Islet precursor cell (in vitro differentiated cells): ENCODE results near the gene PRSS21.
A peak's percentile ranks its signal among the peaks of the same experiment; 100 is the strongest.

ENCODE experiments used
- DNase-seq: peaks from one replicate; pipeline ENCODE4 v3.0.0-alpha.2; 2018

Gene PRSS21

GRCh38 chr16:2846511-2847310 lies 29.7 kb downstream of the PRSS21 start:
- peak; percentile 37 for DNase-seq

DNA sequence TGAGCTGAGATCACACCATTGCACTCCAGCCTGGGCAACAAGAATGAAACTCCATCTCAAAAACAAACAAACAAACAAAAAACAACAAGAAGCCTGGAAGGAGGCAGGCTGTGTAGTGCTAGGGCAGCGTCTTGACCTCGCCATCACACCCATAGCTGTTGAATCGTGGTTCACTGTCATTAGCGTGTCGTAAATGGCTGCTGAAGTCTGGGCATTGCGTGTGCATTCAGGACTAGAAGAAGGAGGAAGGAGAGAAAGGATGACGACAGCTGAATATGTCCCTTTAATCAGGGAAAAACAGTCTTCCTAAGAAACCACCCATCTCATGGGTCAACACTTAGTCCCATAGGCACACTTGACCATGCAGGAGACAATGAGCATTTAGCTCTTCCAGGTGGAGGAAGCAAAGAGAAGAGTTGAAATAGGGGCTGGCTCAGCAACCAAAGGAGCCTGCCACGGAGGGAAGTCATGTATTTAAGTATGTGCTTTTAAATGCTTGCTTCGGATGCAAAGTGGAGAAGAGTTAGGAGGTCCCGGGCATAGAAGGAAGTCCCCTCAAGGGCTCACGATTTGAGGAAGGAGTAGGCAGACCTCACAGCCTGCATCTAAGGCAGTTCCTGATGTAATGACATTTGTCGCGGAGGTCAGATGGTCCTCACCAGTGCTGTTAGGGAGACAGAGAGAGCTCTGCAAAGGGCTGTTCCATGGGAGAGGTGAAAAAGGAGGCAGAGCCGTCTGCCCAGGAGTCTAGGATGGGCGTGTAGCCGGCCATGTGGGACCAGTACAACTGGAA lies 32.1 kb downstream of the PRSS21 start:
- peak; percentile 50 for DNase-seq

GRCh38 chr16:2852003-2852730 lies 35.1 kb downstream of the PRSS21 start:
- no peak for DNase-seq

- no peak for DNase-seq
Observed at GRCh38 chr16:2852731-2853507, 35.9 kb downstream of the PRSS21 start.

GRCh38 chr16:2853531-2854073 lies 36.6 kb downstream of the PRSS21 start:
- no peak for DNase-seq

DNA sequence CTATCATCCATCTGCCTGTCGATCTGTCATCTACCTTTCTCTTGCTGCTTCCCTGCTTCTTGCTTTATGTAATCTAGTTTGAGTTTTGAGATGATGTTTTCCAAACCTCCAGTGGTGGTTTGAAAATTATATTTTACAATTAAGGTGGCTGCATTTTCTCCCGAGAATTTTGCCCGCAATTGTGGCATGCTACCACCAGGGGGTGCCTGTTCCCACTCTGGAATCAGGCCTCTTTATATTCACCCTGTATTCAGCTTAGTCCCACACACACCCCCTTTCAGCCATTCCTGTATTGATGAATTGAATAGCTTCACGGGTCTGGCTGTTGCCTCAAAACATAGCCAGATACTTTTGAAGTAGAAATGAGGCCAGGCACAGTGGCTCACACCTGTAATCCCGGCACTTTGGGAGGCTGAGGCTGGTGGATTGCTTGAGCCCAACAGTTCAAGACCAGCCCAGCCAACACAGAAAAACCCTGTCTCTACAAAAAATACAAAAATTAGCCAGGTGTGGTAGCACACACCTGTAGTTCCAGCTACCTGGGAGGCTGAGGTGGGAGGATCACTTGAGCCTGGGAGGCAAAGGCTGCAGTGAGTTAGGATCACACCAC lies 37.8 kb downstream of the PRSS21 start:
- DNase-seq = no peak

DNA sequence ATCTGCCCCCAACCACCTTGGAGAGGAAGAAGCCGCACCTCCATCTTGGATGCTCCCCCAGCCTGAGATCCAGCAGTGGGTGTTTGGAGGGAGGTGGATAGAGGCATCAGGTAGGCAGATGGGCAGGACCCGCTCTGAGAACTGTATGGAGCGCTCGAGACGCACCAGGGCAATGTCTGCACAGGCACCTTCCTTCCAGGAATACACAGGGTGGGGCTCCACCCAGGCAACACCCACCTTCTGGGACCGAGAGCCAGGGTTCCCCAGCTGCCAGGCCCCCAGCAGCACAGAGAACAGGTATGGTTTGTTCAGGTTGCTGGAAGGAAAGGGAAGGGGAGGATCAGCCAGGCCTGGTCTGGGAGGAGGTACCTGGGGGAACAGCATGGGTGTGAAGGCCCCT lies 38.5 kb downstream of the PRSS21 start:
- no peak for DNase-seq

DNA sequence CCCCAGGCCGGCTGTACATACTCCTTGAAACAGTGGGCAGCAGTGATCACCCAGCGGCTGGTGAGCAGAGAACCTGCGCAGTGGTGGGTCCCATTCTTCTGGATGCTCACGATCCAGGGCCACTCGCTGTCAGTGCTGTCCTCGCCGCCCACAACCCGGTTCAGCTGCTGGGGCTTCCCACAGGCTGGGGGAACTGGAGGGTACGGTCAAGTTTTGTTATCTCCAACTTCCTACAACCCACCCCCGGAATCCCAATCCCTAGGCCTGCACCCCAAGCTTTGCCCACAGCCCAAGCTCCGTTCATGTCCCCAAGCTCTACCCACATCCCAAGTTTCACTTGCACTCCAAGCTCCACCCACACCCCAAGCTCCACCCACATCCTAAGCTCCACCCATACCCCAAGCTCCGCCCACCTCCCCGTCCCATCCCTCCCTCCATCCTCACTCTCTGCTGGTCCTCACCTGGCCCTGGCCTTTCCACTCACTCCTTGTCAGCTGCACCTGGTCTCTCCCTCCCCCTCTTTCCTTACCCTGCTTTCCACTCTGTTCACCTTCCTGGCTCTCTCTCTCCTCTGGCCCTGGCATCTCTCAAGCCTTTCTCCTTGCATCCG lies 39.1 kb downstream of the PRSS21 start:
- no peak for DNase-seq

DNA sequence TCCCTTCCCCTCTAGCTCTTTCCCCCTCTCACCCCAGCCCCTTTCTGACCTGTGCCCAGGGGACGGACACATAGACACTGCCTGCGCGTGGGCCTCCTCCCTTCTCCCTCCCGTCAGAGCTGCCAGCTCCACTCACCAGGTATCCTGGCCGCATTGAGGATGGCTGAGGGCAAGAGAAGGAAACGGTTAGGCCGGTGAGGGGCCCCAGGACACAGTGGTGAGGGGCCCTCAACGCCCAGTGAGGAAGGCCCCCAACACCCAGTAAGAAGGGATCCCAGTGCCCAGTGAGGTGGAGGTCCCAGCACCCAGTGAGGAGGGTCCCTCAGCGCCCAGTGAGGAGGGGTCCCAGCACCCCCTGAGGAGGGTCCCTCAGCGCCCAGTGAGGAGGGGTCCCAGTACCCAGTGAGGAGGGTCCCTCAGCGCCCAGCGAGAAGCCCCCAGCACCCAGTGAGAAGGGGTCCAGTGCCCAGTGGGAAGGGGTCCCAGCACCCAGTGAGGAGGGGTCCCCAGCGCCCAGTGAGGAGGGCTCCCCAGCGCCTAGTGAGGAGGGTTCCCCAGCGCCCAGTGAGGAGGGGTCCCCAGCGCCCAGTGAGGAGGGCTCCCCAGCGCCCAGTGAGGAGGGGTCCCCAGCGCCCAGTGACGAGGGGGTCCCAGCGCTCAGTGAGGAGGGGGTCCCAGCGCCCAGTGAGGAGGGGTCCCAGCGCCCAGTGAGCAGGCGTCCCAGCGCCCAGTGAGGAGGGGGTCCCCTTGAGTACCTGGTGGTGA lies 39.8 kb downstream of the PRSS21 start:
- no peak for DNase-seq

DNA sequence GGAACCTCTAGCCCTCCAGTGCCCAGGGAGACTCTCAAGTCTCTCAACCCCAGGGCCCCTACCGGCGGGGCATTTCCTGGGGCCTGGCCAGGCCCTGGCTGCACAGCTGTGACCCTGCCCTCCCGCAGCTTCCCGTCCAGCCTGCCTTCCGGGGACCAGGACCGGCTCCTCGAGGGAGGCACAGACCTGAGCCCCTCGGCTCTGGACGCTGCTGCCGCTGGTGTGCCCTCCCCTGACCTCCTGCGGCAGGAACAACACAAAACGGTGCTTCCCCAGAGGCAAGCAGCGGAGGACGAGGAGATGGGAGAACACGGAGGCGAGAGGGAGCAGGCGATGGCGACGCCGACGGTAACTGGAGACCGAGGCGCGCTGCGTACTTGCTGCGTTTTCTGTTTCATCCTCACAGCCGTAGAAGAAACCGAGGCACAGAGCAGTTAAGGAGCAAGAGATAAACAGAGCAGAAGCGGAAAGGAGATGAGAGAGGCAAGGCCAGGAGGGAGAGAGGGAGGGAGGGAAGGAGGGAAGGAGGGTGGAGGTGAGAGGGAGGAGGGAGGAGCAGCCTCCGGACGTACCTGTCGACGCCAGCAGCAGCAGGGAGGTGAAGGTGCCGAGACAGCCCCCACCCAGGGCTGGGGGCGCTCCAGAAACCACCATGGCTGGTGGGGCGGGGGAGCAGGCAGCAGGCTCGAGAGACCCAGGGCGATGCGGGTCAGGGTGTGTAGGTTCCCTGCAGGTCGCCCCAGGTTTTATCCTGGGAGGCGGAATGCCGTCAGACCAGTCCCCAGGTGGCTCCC lies 40.6 kb downstream of the PRSS21 start, which contains the start of gene PRSS22:
Gene PRSS22, minus strand, starts transcription at position 720 of the 794 bp plus-strand sequence. Its CDS starts 66 bp downstream, at position 654.
- peak; percentile 86 for DNase-seq

DNA sequence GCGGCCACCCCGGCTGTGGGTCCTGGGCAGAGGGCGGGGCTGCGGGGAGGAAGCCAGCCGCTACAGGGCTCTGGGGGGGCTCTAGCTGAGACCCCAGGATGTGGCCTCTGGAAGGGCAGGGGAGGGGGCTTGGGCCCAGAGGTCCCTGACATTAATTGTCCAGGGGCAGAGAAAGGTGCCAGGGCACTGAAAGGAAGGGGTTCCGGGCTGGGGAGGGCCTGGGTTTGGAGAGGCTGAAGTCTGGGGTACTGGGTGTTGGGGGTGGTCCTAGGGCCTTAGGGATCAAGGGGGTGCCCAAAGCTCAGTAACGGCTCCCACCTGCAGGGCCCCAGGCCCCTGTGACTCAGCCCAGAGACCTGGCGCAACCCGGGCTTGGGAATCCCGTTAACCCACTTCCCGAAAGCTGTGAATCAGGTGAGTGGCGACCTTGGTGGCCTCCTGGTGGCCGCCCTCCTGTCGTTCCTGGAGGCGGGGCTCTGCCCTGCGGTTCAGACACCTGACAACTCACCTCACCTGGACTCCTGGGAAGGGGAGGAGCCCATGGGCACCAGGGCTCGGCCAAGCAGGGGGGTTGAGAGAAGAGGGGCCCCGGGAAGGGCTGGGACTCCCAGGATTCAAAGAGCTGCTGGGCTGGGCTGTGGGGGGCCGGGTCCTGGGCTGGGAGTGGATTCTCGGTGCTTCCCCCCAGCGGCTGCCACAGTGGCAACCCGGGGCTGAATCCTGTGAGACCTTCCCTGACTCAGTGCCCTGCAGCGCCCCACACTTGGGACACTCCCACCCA lies 41.4 kb downstream of the PRSS21 start:
- peak; percentile 91 for DNase-seq

GRCh38 chr16:2859686-2860265 lies 42.7 kb downstream of the PRSS21 start:
- DNase-seq = no peak

- peak; percentile 55 for DNase-seq
Observed at GRCh38 chr16:2860826-2861567, 44.0 kb downstream of the PRSS21 start.

GRCh38 chr16:2865651-2866050 lies 48.6 kb downstream of the PRSS21 start:
- no peak for DNase-seq

- DNase-seq = no peak
Observed at GRCh38 chr16:2866431-2866830, 49.4 kb downstream of the PRSS21 start.

- DNase-seq = no peak
Observed at GRCh38 chr16:2867661-2867986, 50.6 kb downstream of the PRSS21 start.

- DNase-seq = peak; percentile 96
Observed at GRCh38 chr16:2867987-2868789, 51.2 kb downstream of the PRSS21 start.
